Stimulated activated CD8-positive, alpha-beta memory T cell treated with anti-CD3 and anti-CD28 coated beads, Interleukin-2, amount 100 ng/mL, for 48 hours (primary cell): ENCODE results near the gene SYNRG.
A peak's percentile ranks its signal among the peaks of the same experiment; 100 is the strongest.

Experiments used
- DNase-seq, 2 donors: peaks; one replicate each; pipeline ENCODE4 v3.0.0-alpha.2; 2020; ENCODE audit warnings: low read depth in 2 of 2

SYNRG gene

GRCh38 chr17:37502009-37502936, 106.9 kb downstream of the SYNRG start:
- DNase-seq, result no peak

GRCh38 chr17:37500378-37500777, 108.8 kb downstream of the SYNRG start:
- DNase-seq, result no peak

GRCh38 chr17:37494971-37495370, 114.2 kb downstream of the SYNRG start:
- DNase-seq, result no peak

- DNase-seq, result no peak
Observed at GRCh38 chr17:37494401-37494831, 114.8 kb downstream of the SYNRG start.

- DNase-seq, result no peak
Observed at GRCh38 chr17:37493249-37494027, 115.8 kb downstream of the SYNRG start.

GRCh38 chr17:37492167-37492566, 117.1 kb downstream of the SYNRG start:
- no peak for DNase-seq

GRCh38 chr17:37490638-37491614, 118.3 kb downstream of the SYNRG start:
- DNase-seq, result peak in 1 of 2 donors; percentile 6

GRCh38 chr17:37490022-37490587, 119.1 kb downstream of the SYNRG start:
- peak; percentile 65 for DNase-seq

GRCh38 chr17:37489197-37490001, 119.8 kb downstream of the SYNRG start, which contains the start of gene DUSP14:
Gene DUSP14, plus strand, starts transcription at chr17:37489891. Its CDS starts 22,382 bp downstream, at chr17:37512273.
- DNase-seq, result peak; percentile 70

- DNase-seq, result peak; percentile 20 to 46
Observed at GRCh38 chr17:37488607-37489196, 120.5 kb downstream of the SYNRG start.

- no peak for DNase-seq
Observed at GRCh38 chr17:37488009-37488604, 121.1 kb downstream of the SYNRG start.

- DNase-seq, result no peak
Observed at GRCh38 chr17:37485938-37486570, 123.2 kb downstream of the SYNRG start.

GRCh38 chr17:37483311-37484039, 125.7 kb downstream of the SYNRG start:
- no peak for DNase-seq

GRCh38 chr17:37481001-37481665, 128.1 kb downstream of the SYNRG start:
- DNase-seq, result no peak

- no peak for DNase-seq
Observed at GRCh38 chr17:37480427-37480826, 128.8 kb downstream of the SYNRG start.

GRCh38 chr17:37479025-37479424, 130.2 kb downstream of the SYNRG start:
- DNase-seq, result no peak

GRCh38 chr17:37478187-37478586, 131.0 kb downstream of the SYNRG start:
- DNase-seq, result no peak
